Astrocyte (in vitro differentiated cells and primary cell): ENCODE results near the gene DCUN1D4.

Source experiments
- CTCF ChIP-seq: IDR thresholded peaks from 2 replicates; pipeline ENCODE4 v1.5.1; 2011; ENCODE audit warnings: low read depth, mild to moderate bottlenecking, inconsistent platforms, low read length, moderate library complexity; ENCODE audit not compliant: insufficient read depth
- EZH2 ChIP-seq: IDR thresholded peaks from 2 replicates; pipeline ENCODE4 v1.6.1; 2012; ENCODE audit warnings: mild to moderate bottlenecking, low read length, inconsistent platforms; ENCODE audit not compliant: insufficient read depth

- no peak for TF ChIP-seq CTCF
- no peak for TF ChIP-seq EZH2
These were observed 37.3 kb downstream of the DCUN1D4 start for GRCh38 chr4:51880016-51880915.
